Measurements from ENCODE around the gene MERTK.
"Not testable (repeated sequence)": the region's sequence is repeated elsewhere in the genome, so short reads cannot be mapped to it uniquely, and the experiment has no call there.

Gene MERTK

GRCh38 chr2:111946294-111947114, 48.1 kb downstream of the MERTK start:
- DNase-seq: no peak

- no peak for DNase-seq
These were observed 48.8 kb downstream of the MERTK start for GRCh38 chr2:111947219-111947618.

- no peak for DNase-seq
These were observed 50.4 kb downstream of the MERTK start for GRCh38 chr2:111948832-111949231.

GRCh38 chr2:111950236-111950635, 51.8 kb downstream of the MERTK start:
- DNase-seq: no peak

GRCh38 chr2:111951486-111951885, 53.1 kb downstream of the MERTK start:
- no peak for DNase-seq

GRCh38 chr2:111952871-111953452, 54.6 kb downstream of the MERTK start:
- no peak for DNase-seq

- no peak for DNase-seq
These were observed 56.4 kb downstream of the MERTK start for GRCh38 chr2:111954602-111955332.

GRCh38 chr2:111957872-111958354, 59.5 kb downstream of the MERTK start:
- DNase-seq: no peak

GRCh38 chr2:111958901-111959300, 60.5 kb downstream of the MERTK start:
- no peak for DNase-seq

- DNase-seq: no peak
These were observed 63.3 kb downstream of the MERTK start for GRCh38 chr2:111961663-111962062.

- not testable (repeated sequence) for DNase-seq
These were observed 64.7 kb downstream of the MERTK start for GRCh38 chr2:111963086-111963485.

GRCh38 chr2:111963508-111963907, 65.1 kb downstream of the MERTK start:
- not testable (repeated sequence) for DNase-seq

- no peak for DNase-seq
These were observed 66.7 kb downstream of the MERTK start for GRCh38 chr2:111965062-111965461.

GRCh38 chr2:111966241-111966640, 67.8 kb downstream of the MERTK start:
- no peak for DNase-seq

GRCh38 chr2:111967018-111967417, 68.6 kb downstream of the MERTK start:
- DNase-seq: no peak

GRCh38 chr2:111970453-111970852, 72.0 kb downstream of the MERTK start:
- DNase-seq: no peak

GRCh38 chr2:111972955-111973565, 74.7 kb downstream of the MERTK start:
- no peak for DNase-seq

- DNase-seq: no peak
These were observed 75.3 kb downstream of the MERTK start for GRCh38 chr2:111973701-111974100.

GRCh38 chr2:111975053-111975552, 76.7 kb downstream of the MERTK start:
- no peak for DNase-seq

- DNase-seq: no peak
These were observed 77.4 kb downstream of the MERTK start for GRCh38 chr2:111975819-111976218.

- DNase-seq: no peak
These were observed 78.8 kb downstream of the MERTK start for GRCh38 chr2:111977240-111977639.

- DNase-seq: no peak
These were observed 80.2 kb downstream of the MERTK start for GRCh38 chr2:111978452-111979170.
